Measurements from ENCODE around the gene ZNF414.

DNA sequence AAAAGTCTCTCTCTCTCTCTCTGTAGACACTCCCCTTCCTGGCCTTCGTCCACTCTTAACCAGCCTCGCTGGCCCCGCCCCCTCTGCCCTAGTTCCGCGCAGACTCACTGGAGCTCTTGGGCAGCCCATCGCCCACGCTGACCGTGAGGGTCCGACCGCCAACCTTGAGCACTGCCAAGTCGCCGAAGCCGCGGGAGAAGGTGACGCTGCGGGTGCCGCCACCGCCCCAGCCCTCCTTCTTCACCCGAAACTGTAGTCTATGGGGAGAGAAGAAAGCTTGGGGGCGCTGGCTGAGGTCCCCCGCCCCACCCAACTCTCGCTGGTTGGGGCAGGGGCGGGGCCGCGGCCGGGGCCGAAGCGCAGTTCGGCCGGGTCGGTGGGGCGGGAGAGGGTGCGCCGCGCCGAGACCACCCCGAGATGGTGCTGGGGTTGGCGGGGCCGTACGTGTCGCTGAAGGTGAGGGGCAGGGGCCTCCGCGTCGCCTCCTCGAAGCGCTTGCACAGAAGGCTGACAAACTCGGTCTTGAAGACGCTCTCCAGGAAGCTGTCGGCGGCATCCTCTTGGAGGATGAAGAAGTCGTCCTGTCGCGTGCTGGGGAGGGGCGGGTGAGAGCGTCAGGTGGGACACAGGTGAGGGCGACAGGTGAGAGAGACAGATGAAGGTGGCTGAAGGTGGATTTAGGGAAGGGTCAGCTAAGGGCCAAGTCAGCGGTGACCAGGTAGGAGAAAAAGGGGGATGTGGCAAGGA, 12.6 kb upstream of the ZNF414 start:
- TF ChIP-seq POLR2AphosphoS5 (IDR thresholded peaks at IDR 0.05; ENCODE audit: low read depth, low read length), result no peak
- no peak for TF ChIP-seq POLR2A (IDR thresholded peaks at IDR 0.05; ENCODE audit: low read depth, low read length)
- no peak for TF ChIP-seq TAF1 (IDR thresholded peaks at IDR 0.05; ENCODE audit: low read depth, low read length)
- no peak for TF ChIP-seq SPI1 (IDR thresholded peaks at IDR 0.05; ENCODE audit: low read depth, low read length)
- TF ChIP-seq PAX5 (IDR thresholded peaks at IDR 0.05; ENCODE audit: insufficient read depth, low read length, severe bottlenecking), result no peak

Measured in GM12891 (cell line).